A549 treated with CORT108297 at 1 μM for 4 hours (cell line): ENCODE results near the gene CSH1. TPM values are rescaled to one million over a fixed set of nuclear protein-coding genes. Genes with fewer than 3 reads are reported as not detected.

Experiments used
- total RNA-seq: library from RNA; stranded (reverse); fragments of 200-300 nt; extraction: Qiagen RNA extraction; gene quantifications from 5 replicates; pipeline ENCODE4 v1.2.3, GENCODE V29; 2022

CSH1 gene
- not detected in 5 replicates for total RNA-seq

DNA sequence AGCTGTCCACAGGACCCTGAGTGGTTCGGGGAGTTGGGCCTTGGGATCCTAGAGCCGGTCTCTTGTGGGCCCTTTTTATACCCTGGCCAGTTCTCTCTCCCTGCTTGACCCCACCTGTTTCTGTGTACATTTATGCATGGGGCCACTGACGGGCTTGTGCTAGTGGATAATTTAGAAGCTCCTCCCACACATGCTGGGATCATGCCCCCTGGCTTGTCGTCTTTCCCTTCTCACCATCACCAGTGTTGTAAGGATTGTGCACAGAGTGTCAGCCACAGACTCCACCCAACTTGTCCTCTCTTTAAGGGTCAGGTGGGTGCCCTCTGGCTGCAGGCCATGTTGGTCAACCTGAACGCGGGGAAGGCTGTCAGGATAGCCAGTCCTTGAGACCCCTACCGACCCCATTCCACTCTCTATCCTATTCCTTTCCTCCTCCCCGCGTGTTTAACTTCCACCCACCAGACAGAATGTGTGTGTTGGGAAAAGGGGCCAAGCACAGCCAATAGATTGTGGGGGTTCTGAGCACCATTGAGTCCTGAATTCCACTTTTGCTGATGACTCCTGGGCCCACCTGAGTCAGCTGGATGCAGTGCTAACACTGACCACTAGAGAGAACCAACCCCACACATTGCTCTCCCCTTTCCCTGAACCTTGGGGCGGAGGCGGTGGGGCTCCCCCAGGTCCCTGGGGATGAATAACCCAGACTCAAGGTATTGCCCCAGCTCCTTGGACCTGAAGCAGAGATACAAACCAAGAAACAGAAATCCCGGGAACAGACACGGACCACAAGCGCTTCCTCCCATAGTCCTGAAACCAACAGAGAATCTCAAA is at the start of gene CSH1:
CSH1 (minus strand) TSS at position 51 of the 831 bp plus-strand sequence. CDS start 63 bp downstream, outside the sequence.

DNA sequence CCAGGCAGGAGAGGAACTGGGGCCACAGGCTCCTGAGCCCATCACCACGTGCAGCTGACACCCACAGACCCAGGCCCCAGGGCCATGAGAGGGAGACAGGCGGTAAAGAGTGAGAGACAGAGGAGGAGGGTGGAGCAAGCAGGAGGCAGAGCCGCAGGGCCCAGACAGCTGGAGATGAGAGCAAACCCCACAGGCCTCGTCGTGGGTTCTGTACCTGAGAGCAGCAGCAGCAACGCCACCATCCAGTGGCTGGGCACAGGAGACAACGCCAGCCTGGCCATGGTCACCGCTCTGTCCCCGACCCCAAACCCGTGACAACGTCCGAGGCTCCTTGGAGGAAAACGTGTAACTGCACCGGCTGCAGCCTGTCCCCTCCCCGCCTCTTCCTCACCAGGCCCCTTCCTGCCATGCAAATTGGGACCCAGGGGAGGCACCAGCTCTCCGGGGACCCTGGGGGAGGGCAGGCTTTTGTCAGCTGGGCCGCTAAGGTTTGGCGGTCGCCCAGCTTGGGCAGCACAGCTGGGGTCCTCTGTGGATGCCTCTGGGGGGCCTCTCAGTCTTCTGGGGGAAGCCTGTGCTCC is 35.7 kb upstream of the CSH1 start, which contains the start of gene CD79B:
CD79B (minus strand) TSS at position 351 of the 581 bp plus-strand sequence; CDS start at position 281, 70 bp downstream.

DNA sequence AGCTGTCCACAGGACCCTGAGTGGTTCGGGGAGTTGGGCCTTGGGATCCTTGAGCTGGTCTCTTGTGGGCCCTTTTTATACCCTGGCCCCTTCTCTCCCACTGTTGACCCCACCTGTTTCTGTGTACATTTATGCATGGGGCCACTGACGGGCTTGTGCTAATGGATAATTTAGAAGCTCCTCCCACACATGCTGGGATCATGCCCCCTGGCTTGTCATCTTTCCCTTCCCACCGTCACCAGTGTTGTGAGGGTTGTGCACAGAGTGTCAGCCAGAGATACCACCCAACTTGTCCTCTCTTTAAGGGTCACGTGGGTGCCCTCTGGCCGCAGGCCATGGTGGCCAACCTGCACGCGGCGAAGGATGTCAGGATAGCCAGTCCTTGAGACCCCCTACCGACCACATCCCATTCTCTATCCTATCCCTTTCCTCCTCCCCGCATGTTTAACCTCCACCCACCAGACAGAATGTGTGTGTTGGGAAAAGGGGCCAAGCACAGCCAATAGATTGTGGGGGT is 22.5 kb upstream of the CSH1 start, which contains the start of gene GH1:
GH1 (minus strand) TSS at position 51 of the 517 bp plus-strand sequence. CDS start 63 bp downstream, outside the sequence.

DNA sequence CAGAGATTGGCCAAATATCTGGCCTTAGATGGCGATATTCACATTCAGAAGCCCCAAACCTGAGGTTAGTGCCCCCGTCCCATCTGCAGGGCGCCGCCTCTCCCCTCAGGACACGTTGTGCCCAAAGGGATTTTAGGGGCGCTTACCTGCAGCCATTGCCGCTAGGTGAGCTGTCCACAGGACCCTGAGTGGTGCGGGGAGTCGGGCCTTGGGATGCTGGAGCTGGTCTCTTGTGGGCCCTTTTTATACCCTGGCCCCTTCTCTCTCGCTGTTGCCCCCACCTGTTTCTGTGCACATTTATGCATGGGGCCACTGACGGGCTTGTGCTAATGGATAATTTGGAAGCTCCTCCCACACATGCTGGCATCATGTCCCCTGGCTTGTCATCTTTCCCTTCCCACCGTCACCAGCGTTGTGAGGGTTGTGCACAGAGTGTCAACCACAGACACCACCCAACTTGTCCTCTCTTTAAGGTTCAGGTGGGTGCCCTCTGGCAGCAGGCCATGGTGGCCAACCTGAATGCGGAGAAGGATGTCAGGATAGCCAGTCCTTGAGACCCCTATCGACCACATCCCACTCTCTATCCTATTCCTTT is 14.8 kb upstream of the CSH1 start, which contains the start of gene CSHL1:
CSHL1 (minus strand) TSS at position 218 of the 595 bp plus-strand sequence; CDS start at position 156, 62 bp downstream.

DNA sequence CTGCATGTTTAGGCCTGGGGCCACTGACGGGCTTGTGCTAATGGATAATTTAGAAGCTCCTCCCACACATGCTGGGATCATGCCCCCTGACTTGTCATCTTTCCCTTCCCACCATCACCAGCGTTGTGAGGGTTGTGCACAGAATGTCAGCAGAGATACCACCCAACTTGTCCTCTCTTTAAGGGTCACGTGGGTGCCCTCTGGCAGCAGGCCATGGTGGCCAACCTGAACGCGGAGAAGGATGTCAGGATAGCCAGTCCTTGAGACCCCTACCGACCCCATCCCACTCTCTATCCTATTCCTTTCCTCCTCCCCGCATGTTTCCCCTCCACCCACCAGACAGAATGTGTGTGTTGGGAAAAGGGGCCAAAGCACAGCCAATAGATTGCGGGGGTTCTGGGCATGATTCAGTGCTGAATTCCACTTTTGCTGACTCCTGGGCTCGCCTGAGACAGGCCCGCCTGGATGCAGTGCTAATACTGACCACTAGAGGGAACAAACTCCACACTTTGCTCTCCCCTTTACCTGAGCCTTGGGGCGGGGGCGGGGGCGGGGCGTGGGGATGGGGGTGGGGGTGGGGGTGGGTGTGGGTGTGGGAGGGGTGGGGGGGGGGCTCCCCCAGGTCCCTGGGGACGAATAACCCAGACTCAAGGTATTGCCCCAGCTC is 14.3 kb downstream of the CSH1 start, which contains the start of gene GH2:
GH2 (minus strand) TSS at position 10 of the 667 bp plus-strand sequence. CDS start 143 bp downstream, outside the sequence.

DNA sequence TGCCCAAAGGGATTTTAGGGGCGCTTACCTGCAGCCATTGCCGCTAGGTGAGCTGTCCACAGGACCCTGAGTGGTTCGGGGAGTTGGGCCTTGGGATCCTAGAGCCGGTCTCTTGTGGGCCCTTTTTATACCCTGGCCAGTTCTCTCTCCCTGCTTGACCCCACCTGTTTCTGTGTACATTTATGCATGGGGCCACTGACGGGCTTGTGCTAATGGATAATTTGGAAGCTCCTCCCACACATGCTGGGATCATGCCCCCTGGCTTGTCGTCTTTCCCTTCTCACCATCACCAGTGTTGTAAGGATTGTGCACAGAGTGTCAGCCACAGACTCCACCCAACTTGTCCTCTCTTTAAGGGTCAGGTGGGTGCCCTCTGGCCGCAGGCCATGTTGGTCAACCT is 22.8 kb downstream of the CSH1 start, which contains the start of gene CSH2:
CSH2 (minus strand) TSS at position 101 of the 400 bp plus-strand sequence; CDS start at position 38, 63 bp downstream.

Other genes starting within 250 kb of the CSH1 start
- gene LIMD2, start 196.4 kb downstream of the CSH1 start, total RNA-seq, result 8.2 to 14.8 TPM (median 13.1 TPM) in 5 replicates
- 25.8 to 28.4 TPM (median 27.3 TPM) in 5 replicates for gene STRADA, start 154.8 kb downstream of the CSH1 start, total RNA-seq
- gene CCDC47, start 123.0 kb downstream of the CSH1 start, total RNA-seq, result 86.7 to 139 TPM (median 96.1 TPM) in 5 replicates
- 89.4 to 111 TPM (median 92.0 TPM) in 5 replicates for gene DDX42, start 122.4 kb downstream of the CSH1 start, total RNA-seq
- gene PSMC5, start 69.1 kb downstream of the CSH1 start, total RNA-seq, result 207 to 250 TPM (median 220 TPM) in 5 replicates
- 56.4 to 67.6 TPM (median 56.9 TPM) in 5 replicates for gene FTSJ3, start 68.9 kb downstream of the CSH1 start, total RNA-seq
- gene SMARCD2, start 53.9 kb downstream of the CSH1 start, total RNA-seq, result 54.2 to 65.6 TPM (median 59.7 TPM) in 5 replicates
- not detected in 5 replicates for gene CSH2, start 22.9 kb downstream of the CSH1 start, total RNA-seq
- not detected in 5 replicates for gene GH2, start 14.6 kb downstream of the CSH1 start, total RNA-seq
- not detected in 5 replicates for gene CSHL1, start 14.7 kb upstream of the CSH1 start, total RNA-seq
- not detected in 5 replicates for gene GH1, start 22.3 kb upstream of the CSH1 start, total RNA-seq
- gene CD79B, start 35.8 kb upstream of the CSH1 start, total RNA-seq, result 0.10 TPM in 1 of 5 replicates, not detected in the others
- 0.02 to 0.06 TPM (median 0.02 TPM) in 5 replicates for gene SCN4A, start 76.3 kb upstream of the CSH1 start, total RNA-seq
- gene PRR29, start 101.8 kb upstream of the CSH1 start, total RNA-seq, result 0.47 to 0.95 TPM (median 0.71 TPM) in 5 replicates
- 0.07 to 0.10 TPM in 2 of 5 replicates, not detected in the others for gene ICAM2, start 124.1 kb upstream of the CSH1 start, total RNA-seq
- gene ERN1, start 233.6 kb upstream of the CSH1 start, total RNA-seq, result 3.4 to 4.8 TPM (median 3.9 TPM) in 5 replicates